PC-9 (cell line): ENCODE measurements around the gene CHSY3.

Experiments used
- CTCF ChIP-seq: fragments of 200-600 bp; sonication (generic); conservative IDR thresholded peaks from 2 replicates; pipeline ENCODE4 v1.6.1; 2017; ENCODE audit warnings: mixed run types, antibody characterized with exemption, mild to moderate bottlenecking, moderate library complexity
- EZH2 ChIP-seq: fragments of 200-600 bp; sonication (generic); IDR thresholded peaks from 2 replicates; pipeline ENCODE4 v1.8.0; 2017; ENCODE audit warnings: antibody characterized with exemption, low read depth

DNA sequence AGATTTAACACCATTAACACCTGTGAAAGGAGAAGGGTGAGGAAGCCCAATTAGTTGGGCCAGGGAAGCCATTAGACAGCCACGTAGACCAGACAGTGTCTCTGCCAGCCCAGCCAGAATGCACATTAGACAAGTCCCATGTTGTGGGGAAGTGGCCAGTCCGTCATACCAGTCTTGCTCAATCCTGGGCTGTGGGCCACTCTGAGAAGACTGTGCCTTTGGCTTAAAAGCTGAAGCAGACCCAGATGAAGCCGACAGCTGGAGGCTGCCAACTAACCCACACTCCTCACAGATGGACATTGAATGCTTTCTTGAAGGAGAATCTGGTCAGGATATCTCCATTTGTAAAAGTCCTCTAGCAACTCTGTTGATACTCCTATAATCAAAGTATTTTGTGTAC lies 128.5 kb downstream of the CHSY3 start:
- TF ChIP-seq CTCF: no peak
- no peak for TF ChIP-seq EZH2
